SK-N-SH treated with all-trans-retinoic acid at 6 μM for 48 hours (cell line): ENCODE results near the gene AHR.

ENCODE experiments used
- CREB5 ChIP-seq: fragments of 250-450 bp; sonication (Bioruptor Pico); IDR thresholded peaks from 2 replicates; pipeline ENCODE4 v1.5.1; 2020; ENCODE audit warnings: low read depth, mild to moderate bottlenecking, moderate library complexity
- GLIS3 ChIP-seq: fragments of 250-450 bp; sonication (Bioruptor Pico); IDR thresholded peaks from 2 replicates; pipeline ENCODE4 v1.5.0; 2020; ENCODE audit warnings: mild to moderate bottlenecking, moderate library complexity
- PATZ1 ChIP-seq: fragments of 250-450 bp; sonication (Bioruptor Pico); IDR thresholded peaks from 2 replicates; pipeline ENCODE4 v1.8.0; 2020; ENCODE audit warnings: mild to moderate bottlenecking, moderate library complexity, borderline replicate concordance
- SNAI2 ChIP-seq: fragments of 250-450 bp; sonication (Bioruptor Pico); IDR thresholded peaks from 2 replicates; pipeline ENCODE4 v1.5.0; 2020; ENCODE audit warnings: mild to moderate bottlenecking, moderate library complexity
- TSHZ2 ChIP-seq: fragments of 250-450 bp; sonication (Bioruptor Pico); IDR thresholded peaks from 2 replicates; pipeline ENCODE4 v1.5.0; 2020; ENCODE audit warnings: mild to moderate bottlenecking, moderate library complexity
- ZC3H10 ChIP-seq: fragments of 250-450 bp; sonication (Bioruptor Pico); IDR thresholded peaks from 2 replicates; pipeline ENCODE4 v1.5.1; 2021; ENCODE audit warnings: mild to moderate bottlenecking, moderate library complexity

- TF ChIP-seq PATZ1 (CRISPR knock-in tag) (no peak), ZC3H10 (CRISPR knock-in tag) (no peak), CREB5 (CRISPR knock-in tag) (no peak), SNAI2 (CRISPR knock-in tag) (no peak), GLIS3 (CRISPR knock-in tag) (no peak), TSHZ2 (CRISPR knock-in tag) (no peak)
These were observed 56.0 kb downstream of the AHR start for GRCh38 chr7:17354473-17354872.
